HG03342 (cell line): ENCODE measurements around the gene RGS7.
"Not testable (repeated sequence)": the region's sequence is repeated elsewhere in the genome, so short reads cannot be mapped to it uniquely, and the experiment has no call there.

ENCODE experiments used
- ATAC-seq: cut with Tn5 transposase; IDR thresholded peaks from one replicate; pipeline ENCODE4 v1.9.1; 2021; ENCODE audit warnings: mild to moderate bottlenecking, moderate library complexity; ENCODE audit not compliant: unreplicated experiment

Gene RGS7

DNA sequence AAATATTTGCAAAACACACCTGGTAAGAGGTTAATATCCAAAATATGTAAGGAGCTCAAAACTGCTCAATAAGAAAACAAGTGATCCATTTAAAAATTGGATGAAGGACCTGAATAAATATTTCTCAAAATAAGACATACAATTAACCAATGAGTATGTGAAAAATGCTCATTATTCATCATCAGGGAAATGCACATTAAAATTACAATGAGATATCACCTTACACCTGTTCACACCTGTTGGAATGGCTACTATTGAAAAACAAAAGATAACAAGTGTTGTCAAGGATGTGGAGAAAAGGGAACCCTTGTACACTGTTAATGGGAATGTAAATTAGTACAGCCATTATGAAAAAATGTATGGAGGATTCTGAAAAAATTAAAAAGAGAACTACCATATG is 609.1 kb downstream of the RGS7 start:
- no peak for ATAC-seq

GRCh38 chr1:240743705-240744104 is 613.3 kb downstream of the RGS7 start:
- ATAC-seq = no peak

GRCh38 chr1:240739754-240740153 is 617.3 kb downstream of the RGS7 start:
- no peak for ATAC-seq

GRCh38 chr1:240739139-240739538 is 617.9 kb downstream of the RGS7 start:
- ATAC-seq = no peak

DNA sequence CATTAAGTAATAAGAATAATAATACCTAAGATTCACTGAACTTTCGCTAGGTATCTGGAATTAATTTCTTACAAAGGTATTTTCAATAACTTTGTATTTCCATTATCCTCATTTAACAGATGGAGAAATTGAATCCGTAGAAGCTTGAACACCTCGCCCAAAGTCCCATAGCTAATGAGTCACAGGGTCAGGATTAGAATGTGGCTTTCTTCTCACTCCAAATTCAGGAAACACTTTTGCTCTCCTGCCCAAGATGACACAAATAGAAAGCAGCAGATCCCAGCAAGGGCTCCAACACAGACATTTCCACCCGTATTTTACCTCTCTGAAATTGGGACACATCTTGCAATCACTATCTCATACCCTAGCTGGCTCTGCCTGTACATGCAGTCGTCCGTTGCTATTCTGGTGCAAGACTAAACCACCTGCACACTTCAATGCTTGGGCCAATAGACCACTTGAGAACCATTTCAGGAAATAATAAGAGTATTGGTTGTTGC is 619.2 kb downstream of the RGS7 start:
- no peak for ATAC-seq

DNA sequence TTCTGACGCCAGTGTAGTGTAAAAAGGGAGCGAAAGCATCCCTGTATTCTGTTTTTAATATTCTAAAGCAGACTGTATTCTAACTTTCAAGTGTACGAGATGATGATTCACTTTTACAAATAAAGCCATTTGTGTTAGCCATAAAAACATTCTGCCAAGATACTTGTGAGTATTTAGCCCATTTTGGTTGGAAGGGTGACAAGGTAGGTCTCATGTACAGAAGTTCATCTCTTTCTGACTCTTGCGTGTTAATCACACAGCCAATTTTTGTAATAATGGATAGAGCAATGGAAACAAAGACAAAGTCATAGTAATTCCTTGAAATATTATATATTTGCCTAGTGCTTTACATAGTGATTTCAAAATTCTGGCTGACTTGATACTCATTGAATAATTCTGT is 619.7 kb downstream of the RGS7 start:
- no peak for ATAC-seq

GRCh38 chr1:240734705-240735104 is 622.3 kb downstream of the RGS7 start:
- ATAC-seq = not testable (repeated sequence)

DNA sequence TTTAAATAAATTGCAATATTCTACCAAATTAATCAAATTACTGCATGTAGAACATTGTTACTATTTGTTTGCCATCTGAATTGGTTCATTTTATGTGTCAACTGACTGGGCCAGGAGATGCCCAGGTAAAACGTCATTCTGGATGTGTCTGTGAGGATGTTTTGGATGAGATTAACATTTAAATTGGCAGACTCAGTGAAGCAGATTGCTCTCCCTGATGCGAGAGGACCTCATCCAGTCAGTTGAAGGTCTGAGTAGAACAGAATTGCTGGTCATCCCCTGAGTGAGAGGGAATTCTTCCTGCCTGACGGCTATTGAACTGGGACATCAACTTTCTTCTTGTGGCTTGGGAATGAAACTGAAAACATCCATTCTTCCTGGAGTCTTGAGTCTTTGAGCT is 623.0 kb downstream of the RGS7 start:
- ATAC-seq = no peak

- peak; percentile 85 for ATAC-seq
These were observed 624.6 kb downstream of the RGS7 start for GRCh38 chr1:240732390-240732789.
